Astrocyte (in vitro differentiated cells and primary cell): Measurements from ENCODE around the gene PRR7. TPM values are rescaled to one million over a fixed set of nuclear protein-coding genes. Genes with fewer than 3 reads are reported as not detected.
A peak's percentile ranks its signal among the peaks of the same experiment; 100 is the strongest.

Experiments
- DNase-seq: peaks from one replicate; pipeline ENCODE4 v3.0.0-alpha.2; 2010; ENCODE audit warnings: low read depth
- FAIRE-seq: peaks from 2 replicates; lab custom pipeline; 2011; peaks lifted over from hg19 to GRCh38; lab: Jason Lieb, UNC
- H2AFZ ChIP-seq: 2 replicates; pipeline ENCODE4 v1.6.0; 2012; ENCODE audit warnings: low read depth, low read length, inconsistent platforms
- H3K27ac ChIP-seq: 2 replicates; pipeline ENCODE4 v1.5.1; 2011; ENCODE audit warnings: low read depth, low read length, inconsistent platforms
- H3K27me3 ChIP-seq: 2 replicates; pipeline ENCODE4 v1.6.0; 2011; ENCODE audit warnings: low read length, inconsistent platforms; ENCODE audit not compliant: insufficient read depth
- H3K36me3 ChIP-seq: 2 replicates; pipeline ENCODE4 v1.5.1; 2011; ENCODE audit warnings: low read length, inconsistent platforms; ENCODE audit not compliant: insufficient read depth
- H3K4me1 ChIP-seq: 2 replicates; pipeline ENCODE4 v1.5.1; 2011; ENCODE audit warnings: low read length, inconsistent platforms; ENCODE audit not compliant: insufficient read depth
- H3K4me2 ChIP-seq: 2 replicates; pipeline ENCODE4 v1.6.0; 2012; ENCODE audit warnings: low read length, inconsistent platforms
- H3K4me3 ChIP-seq: 2 replicates; pipeline ENCODE4 v1.5.1; 2011; ENCODE audit warnings: low read depth, mild to moderate bottlenecking, low read length, inconsistent platforms; ENCODE audit not compliant: insufficient read depth
- H3K79me2 ChIP-seq: 2 replicates; pipeline ENCODE4 v1.6.0; 2012; ENCODE audit warnings: mild to moderate bottlenecking, low read length, inconsistent platforms; ENCODE audit not compliant: insufficient read depth
- H3K9ac ChIP-seq: 2 replicates; pipeline ENCODE4 v1.6.0; 2012; ENCODE audit warnings: mild to moderate bottlenecking, low read length, inconsistent platforms
- H3K9me3 ChIP-seq: 2 replicates; pipeline ENCODE4 v1.5.1; 2012; ENCODE audit warnings: low read depth, mild to moderate bottlenecking, low read length, inconsistent platforms; ENCODE audit not compliant: insufficient read depth
- H4K20me1 ChIP-seq: 2 replicates; pipeline ENCODE4 v1.6.0; 2012; ENCODE audit warnings: low read length, inconsistent platforms; ENCODE audit not compliant: insufficient read depth
- H3K27ac Mint-ChIP-seq: one replicate; pipeline ENCODE4 v1.8.0; 2021; ENCODE audit warnings: mild to moderate bottlenecking, mixed read lengths; ENCODE audit not compliant: unreplicated experiment
- H3K27me3 Mint-ChIP-seq: one replicate; pipeline ENCODE4 v1.8.0; 2021; ENCODE audit warnings: low read depth, mixed read lengths; ENCODE audit not compliant: unreplicated experiment
- H3K36me3 Mint-ChIP-seq: one replicate; pipeline ENCODE4 v1.8.0; 2021; ENCODE audit warnings: low read depth, mixed read lengths; ENCODE audit not compliant: unreplicated experiment
- H3K4me1 Mint-ChIP-seq: one replicate; pipeline ENCODE4 v1.8.0; 2021; ENCODE audit warnings: low read depth, mixed read lengths; ENCODE audit not compliant: unreplicated experiment
- H3K4me3 Mint-ChIP-seq: one replicate; pipeline ENCODE4 v1.8.0; 2021; ENCODE audit warnings: mild to moderate bottlenecking, moderate library complexity, mixed read lengths; ENCODE audit not compliant: unreplicated experiment
- H3K9me3 Mint-ChIP-seq: one replicate; pipeline ENCODE4 v1.8.0; 2021; ENCODE audit warnings: mild to moderate bottlenecking, mixed read lengths; ENCODE audit not compliant: unreplicated experiment
- EZH2 ChIP-seq: IDR thresholded peaks from 2 replicates; pipeline ENCODE4 v1.6.1; 2012; ENCODE audit warnings: mild to moderate bottlenecking, low read length, inconsistent platforms; ENCODE audit not compliant: insufficient read depth
- total RNA-seq: library from RNA; stranded (reverse); gene quantifications from 2 replicates; pipeline ENCODE4 v1.2.1, GENCODE V29; 2021
- TF ChIP-seq, protein P1 (sequence below): IDR thresholded peaks from 2 replicates; pipeline ENCODE4 v1.5.1; 2011; ENCODE audit warnings: low read depth, mild to moderate bottlenecking, inconsistent platforms, low read length, moderate library complexity; ENCODE audit not compliant: insufficient read depth

PRR7 gene
- total RNA-seq, 1 donor from 2014 or later, result 9.9 TPM

DNA sequence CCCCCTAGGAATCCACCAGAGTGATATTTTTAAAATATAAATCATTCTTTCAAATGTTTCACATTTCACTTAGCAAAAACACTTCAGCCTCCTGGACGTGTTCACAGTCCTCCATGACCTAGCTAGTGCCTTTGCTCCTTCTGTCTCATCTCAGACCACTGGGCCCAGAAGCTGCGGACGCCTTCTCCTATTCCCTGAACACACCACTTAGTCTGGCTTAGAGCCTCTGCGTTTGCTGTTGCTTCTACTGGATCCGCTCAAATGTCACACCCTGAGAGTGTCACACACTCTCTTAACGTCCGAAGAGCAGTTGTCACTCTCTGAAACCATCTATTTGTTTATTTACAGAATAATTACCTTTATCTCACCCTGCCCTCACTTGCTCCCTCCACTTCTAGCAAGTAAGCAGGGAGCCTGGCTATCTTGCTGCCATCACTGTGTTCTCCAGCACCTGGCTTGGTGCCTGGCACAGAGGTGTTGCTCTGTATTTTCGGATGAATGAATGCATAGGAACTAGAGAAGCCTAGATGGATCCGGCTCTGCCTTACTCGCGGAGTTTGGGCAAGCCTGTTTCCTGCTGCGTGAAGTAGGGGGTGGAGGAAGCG is 21.3 kb upstream of the PRR7 start:
- Histone ChIP-seq H3K27ac (peak overlapping the region; percentile 71), H3K9ac (peak overlapping the region; percentile 74), H3K4me1 (peaks cover 13% of the 10 kb centered on the region), H3K79me2 (peaks cover 35% of the 10 kb centered on the region), H3K27me3 (no peaks in the 10 kb centered on the region), H2AFZ (peak overlapping the region; percentile 79), H4K20me1 (peaks cover 32% of the 10 kb centered on the region), H3K9me3 (no peaks in the 10 kb centered on the region), H3K4me3 (peak overlapping the region; percentile 60), H3K4me2 (peak overlapping the region; percentile 81), H3K36me3 (no peaks in the 10 kb centered on the region)
- FAIRE-seq (no peak), DNase-seq (no peak)
- Mint-ChIP-seq H3K36me3 (peaks cover 4% of the 10 kb centered on the region), H3K27ac (peak overlapping the region; percentile 96), H3K4me3 (peak overlapping the region; percentile 92), H3K4me1 (peaks cover 10% of the 10 kb centered on the region), H3K27me3 (peaks cover 11% of the 10 kb centered on the region), H3K9me3 (no peaks in the 10 kb centered on the region)
- TF ChIP-seq, protein P1, sequence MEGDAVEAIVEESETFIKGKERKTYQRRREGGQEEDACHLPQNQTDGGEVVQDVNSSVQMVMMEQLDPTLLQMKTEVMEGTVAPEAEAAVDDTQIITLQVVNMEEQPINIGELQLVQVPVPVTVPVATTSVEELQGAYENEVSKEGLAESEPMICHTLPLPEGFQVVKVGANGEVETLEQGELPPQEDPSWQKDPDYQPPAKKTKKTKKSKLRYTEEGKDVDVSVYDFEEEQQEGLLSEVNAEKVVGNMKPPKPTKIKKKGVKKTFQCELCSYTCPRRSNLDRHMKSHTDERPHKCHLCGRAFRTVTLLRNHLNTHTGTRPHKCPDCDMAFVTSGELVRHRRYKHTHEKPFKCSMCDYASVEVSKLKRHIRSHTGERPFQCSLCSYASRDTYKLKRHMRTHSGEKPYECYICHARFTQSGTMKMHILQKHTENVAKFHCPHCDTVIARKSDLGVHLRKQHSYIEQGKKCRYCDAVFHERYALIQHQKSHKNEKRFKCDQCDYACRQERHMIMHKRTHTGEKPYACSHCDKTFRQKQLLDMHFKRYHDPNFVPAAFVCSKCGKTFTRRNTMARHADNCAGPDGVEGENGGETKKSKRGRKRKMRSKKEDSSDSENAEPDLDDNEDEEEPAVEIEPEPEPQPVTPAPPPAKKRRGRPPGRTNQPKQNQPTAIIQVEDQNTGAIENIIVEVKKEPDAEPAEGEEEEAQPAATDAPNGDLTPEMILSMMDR, result no peak
- TF ChIP-seq EZH2, result no peak

DNA sequence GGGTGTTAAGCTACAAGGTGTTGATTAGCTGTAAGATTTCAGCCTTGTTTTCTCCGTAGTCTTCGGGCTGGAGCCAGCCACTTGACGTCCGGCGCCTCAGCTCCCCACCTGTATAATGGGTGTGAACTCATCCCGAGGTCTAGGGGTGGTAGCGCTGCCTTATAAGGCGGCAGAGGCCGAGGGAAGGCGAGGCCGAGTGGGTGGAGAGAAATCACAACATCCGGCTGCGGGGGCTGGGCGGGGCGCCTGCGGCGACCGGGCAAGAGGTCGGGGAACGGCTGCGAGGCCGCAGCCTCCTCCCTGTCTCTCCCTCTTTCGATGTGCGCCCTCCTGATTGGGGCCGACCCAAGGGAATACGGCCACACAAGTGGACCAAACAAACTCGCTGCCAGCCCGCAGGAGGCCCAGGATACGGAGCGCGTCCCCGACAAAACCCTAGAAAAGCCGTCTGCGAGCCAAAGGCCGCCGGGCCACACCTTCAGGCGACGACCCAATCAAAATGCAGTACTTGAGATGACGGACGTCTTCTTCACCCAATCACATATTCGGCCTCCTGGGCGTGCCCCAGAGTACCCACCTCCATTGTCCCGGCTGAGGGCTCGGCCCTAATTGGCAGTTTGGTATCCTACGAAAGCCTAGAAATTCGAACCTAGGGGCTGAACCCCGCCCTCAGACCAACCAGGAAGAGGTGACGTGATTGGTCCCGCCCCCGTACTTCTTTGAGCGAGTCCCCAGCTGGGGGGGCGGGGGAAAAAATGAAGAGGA is 20.6 kb upstream of the PRR7 start:
- peaks cover 8% of the 10 kb centered on the region for H3K27me3 Mint-ChIP-seq
- no peaks in the 10 kb centered on the region for H3K9me3 Mint-ChIP-seq
- TF ChIP-seq, protein P1, result no peak
- TF ChIP-seq EZH2, result no peak
- peaks cover 5% of the 10 kb centered on the region for H3K36me3 Mint-ChIP-seq
- H3K4me1 Mint-ChIP-seq, result peaks cover 9% of the 10 kb centered on the region
- H3K4me3 Mint-ChIP-seq, result peak overlapping the region; percentile 92
- H3K27ac Mint-ChIP-seq, result peak overlapping the region; percentile 96
- Histone ChIP-seq H3K27ac (peak overlapping the region; percentile 71), H3K4me1 (peaks cover 13% of the 10 kb centered on the region), H3K79me2 (peaks cover 38% of the 10 kb centered on the region), H3K4me3 (peak overlapping the region; percentile 60), H3K27me3 (no peaks in the 10 kb centered on the region), H4K20me1 (peaks cover 38% of the 10 kb centered on the region), H2AFZ (peak overlapping the region; percentile 79), H3K9me3 (no peaks in the 10 kb centered on the region), H3K4me2 (peak overlapping the region; percentile 81), H3K9ac (peak overlapping the region; percentile 74), H3K36me3 (no peaks in the 10 kb centered on the region)
- peak; percentile 100 for DNase-seq
- FAIRE-seq, result no peak
